Left renal pelvis (tissue), 4 donors: ENCODE measurements around the gene KCNJ14. TPM values are rescaled to one million over a fixed set of nuclear protein-coding genes. Genes with fewer than 3 reads are reported as not detected.

Experiments
- DNase-seq, 4 donors: peaks; one replicate each; pipeline ENCODE4 v3.0.0-alpha.2; 2013; ENCODE audit warnings: low read depth in 4 of 4, low spot score in 3 of 4
- polyA plus RNA-seq, 4 donors: library from polyadenylated mRNA; unstranded; fragments of 120-200 nt; gene quantifications; one replicate each; pipeline ENCODE4 v1.2.1, GENCODE V29; 2013; ENCODE audit not compliant: insufficient read length in 4 of 4

The KCNJ14 gene
- polyA plus RNA-seq, 4 donors, result 0.54 to 1.2 (median 0.85) TPM

- DNase-seq, result no peak
These were observed 10.5 kb upstream of the KCNJ14 start for GRCh38 chr19:48444936-48445200.

DNA sequence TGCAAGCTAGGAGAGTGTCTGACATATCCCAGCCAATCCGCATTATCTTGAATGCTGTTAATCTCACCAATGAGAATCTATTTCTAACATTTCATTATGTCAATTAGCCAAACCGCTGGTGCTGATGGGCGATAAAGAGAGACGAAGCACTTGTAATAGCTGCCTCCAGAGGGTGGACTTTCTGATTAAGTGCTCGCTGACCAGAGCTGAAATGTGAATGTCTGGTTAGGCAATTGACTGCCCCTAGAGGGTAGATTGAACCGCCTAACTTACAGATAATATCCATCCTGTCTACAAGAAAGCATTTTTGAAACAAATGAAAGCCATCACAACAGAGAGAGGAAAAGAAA, 10.1 kb upstream of the KCNJ14 start:
- peak in 3 of 4 donors; percentile 53 to 74 (median 57) for DNase-seq

DNA sequence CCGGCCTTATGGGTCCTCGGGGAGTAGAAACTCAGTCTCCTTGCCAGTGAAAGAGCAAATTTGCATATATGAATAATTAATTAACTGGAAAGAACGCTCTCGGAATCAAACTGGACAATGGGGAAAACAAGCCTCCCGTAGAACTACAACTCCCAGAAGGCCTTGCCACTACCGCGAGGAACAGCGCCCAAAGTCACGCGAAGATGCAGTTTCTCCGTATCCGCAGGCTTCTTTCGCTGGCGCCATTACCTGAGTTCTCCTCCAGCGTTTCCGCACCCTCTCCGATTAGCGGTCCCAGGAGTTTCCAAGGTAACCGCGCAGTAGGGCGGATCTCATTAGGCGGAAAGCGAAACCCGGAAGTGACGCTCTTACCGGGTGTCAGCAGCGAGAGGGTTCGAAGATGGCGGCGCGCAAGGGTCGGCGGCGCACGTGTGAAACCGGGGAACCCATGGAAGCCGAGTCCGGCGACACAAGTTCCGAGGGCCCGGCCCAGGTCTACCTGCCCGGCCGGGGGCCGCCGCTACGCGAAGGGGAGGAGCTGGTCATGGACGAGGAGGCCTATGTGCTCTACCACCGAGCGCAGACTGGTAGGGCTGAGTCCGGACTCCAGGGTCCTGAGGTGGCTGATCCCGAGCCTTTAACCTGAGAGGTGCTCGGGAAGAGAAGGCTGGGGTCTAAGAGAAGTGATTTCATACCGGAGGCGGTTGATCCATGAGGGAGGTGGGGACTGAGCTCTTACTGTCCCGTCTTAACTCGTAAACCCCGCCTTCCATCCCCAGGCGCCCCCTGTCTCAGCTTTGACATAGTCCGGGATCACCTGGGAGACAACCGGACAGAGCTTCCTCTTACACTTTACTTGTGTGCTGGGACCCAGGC, 9.5 kb upstream of the KCNJ14 start, which contains the start of gene GRWD1:
Gene GRWD1 (plus strand): TSS at position 378 of the 876 bp plus-strand sequence. CDS start 23 bp downstream, at position 401.
- peak; percentile 87 to 94 (median 91) for DNase-seq

GRCh38 chr19:48446579-48446978, 8.8 kb upstream of the KCNJ14 start:
- DNase-seq, result no peak

- DNase-seq, result no peak
These were observed 6.8 kb upstream of the KCNJ14 start for GRCh38 chr19:48448563-48448962.

GRCh38 chr19:48450441-48450840, 4.9 kb upstream of the KCNJ14 start:
- DNase-seq, result no peak

- no peak for DNase-seq
These were observed 4.5 kb upstream of the KCNJ14 start for GRCh38 chr19:48450863-48451262.

DNA sequence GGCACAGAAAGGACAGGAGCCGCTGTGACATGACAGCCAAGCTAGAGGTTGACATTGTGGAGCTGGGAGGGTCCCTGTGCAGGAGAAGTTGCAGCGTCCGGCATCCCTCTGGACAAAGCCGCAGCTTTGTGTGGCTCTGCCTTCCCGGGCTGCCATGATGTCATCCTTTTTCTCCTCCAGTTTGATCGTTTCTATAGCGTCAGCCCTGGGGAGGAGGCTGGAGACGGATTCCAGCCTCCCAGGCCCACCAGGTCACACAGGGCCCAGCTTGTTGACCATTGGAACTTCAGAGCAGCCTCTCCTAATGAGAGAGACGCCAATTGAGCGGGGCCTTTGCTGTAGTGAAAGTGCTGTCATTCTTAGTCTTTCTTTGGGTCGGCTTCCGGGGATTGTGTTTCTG, 3.8 kb upstream of the KCNJ14 start:
- no peak for DNase-seq

DNA sequence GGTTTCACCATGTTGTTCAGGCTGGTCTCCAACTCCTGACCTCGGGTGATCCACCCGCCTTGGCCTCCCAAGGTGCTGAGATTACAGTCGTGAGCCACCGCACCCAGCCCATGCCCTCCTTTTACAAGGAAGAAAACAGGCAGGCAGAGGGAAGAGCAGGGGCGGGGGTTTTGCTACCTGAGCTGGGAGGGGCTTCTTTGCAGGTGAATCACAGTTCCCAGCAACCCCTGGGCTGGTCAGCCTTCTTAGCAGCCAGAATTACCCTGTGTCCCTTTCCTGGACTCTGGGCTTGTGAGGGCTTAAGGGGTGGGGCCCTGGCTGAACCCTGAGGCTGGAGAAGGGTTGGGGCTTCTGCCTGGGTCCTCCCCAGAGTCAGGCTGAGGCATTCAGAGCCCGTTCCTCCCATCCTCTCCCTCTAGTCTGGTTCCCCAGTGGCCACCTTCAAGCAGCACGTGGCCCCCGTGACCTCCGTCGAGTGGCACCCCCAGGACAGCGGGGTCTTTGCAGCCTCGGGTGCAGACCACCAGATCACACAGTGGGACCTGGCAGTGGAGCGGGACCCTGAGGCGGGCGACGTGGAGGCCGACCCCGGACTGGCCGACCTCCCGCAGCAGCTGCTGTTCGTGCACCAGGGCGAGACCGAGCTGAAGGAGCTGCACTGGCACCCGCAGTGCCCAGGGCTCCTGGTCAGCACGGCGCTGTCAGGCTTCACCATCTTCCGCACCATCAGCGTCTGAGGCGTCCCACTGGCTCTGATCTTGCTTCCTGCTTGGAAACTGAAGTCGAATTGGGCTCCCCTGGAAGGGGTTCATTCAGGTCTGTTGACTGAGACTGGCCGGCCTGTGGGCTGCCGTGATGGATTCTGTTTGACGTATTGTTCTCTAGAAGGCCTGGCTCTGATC, 2.8 kb upstream of the KCNJ14 start:
- no peak for DNase-seq

DNA sequence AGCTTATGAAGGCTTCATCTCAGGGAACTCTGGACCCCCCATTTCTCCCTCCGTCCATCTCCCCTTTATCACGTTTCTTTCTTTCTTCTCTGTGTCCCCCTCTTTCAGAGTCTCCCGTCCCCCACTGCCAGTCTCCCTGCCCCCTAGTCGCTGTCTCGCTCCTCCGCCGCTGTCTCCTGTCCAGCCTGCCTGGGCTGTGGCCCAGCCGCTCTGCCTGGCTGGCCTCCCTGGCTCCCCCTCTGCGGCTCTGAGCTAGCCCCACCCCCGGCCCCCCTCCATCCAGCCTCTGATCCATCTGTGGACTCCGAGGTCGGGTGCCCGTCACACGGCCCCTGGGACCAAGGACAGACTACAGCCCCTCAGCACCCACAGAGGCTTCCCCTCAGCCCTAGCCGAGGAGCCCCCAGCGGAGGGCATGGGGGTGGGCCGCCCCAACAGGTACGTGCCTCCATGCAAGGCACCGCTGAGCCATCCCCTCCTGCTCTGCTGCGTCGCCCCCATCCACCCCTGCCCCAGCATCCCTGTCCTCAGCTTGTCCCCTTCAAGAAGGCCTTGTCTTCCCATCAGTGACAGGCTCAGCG, 1.1 kb upstream of the KCNJ14 start:
- DNase-seq, result no peak

DNA sequence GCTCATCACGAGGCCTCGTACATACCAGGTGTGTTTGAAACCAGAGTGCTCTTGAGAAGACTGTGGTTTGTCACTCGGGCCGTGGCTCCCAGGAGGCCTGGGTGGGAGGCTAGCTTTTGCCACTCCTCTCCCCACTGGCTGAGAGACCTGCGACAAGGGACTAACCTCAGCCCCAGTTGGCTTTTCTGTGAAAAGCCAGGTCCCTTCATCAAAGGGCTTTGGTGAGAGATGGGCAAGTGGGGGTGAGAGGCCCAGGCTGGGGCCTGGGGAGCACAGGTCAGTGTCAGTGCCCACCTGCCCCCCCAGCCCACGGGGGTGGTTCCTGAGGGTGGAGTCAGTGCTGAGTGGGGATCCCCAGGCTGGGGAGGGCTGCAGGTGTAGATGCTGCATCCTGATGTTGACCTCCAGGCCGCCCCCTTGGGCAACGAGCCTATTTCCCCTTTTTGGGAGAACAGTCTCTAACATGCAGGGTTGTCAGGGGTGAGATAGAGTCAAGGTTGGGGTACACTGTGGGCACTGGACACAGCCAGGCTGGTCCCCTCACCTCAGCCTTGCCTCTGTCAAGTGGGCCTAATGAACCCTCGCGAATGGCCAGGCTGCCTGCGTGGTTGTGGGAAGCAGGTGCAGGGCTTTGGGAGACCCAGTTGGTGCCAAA, 661 bp downstream of the KCNJ14 start:
- no peak for DNase-seq

GRCh38 chr19:48456864-48457263, 1.5 kb downstream of the KCNJ14 start:
- DNase-seq, result no peak

DNA sequence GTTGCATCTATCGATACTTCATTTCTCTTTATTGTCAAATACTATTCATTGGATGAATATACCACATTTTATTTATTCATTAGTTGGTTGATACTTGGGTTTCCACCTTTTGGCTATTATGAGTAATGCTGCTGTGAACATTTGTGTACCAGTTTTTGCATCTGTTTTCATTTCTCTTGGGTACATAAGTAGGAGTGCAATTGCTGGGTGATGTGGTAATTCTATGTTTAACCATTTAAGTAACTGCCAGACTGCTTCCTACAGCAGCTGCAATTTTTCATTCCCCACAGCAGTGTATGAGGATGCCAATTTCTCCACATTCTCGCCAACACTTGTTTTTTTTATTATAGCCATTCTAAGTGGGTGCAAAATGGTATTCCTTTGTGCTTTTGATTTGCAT, 2.6 kb downstream of the KCNJ14 start:
- no peak for DNase-seq

DNA sequence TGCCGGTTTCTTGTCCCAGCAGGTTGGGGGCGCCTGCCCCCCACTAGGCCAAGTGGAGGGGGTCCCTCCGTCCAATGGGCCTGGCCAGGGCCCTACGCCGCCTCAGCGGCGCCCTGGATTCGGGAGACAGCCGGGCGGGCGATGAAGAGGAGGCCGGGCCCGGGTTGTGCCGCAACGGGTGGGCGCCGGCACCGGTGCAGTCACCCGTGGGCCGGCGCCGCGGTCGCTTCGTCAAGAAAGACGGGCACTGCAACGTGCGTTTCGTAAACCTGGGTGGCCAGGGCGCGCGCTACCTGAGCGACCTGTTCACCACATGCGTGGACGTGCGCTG, 6.2 kb downstream of the KCNJ14 start:
- no peak for DNase-seq

DNA sequence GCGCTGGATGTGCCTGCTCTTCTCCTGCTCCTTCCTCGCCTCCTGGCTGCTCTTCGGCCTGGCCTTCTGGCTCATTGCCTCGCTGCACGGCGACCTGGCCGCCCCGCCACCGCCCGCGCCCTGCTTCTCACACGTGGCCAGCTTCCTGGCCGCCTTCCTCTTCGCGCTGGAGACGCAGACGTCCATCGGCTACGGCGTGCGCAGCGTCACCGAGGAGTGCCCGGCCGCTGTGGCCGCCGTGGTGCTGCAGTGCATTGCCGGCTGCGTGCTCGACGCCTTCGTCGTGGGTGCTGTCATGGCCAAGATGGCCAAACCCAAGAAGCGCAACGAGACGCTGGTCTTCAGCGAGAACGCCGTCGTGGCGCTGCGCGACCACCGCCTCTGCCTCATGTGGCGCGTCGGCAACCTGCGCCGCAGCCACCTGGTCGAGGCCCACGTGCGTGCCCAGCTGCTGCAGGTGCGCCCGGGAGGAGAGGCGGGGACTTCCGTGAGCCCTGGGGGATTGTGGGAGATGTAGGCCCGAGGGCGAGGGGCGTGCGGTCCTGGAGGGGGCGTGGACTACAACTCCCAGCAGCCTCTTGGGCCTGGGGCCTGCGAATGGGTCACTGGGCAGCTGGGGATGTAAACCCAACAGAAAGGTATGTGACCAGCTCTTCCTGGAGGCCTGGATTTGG, 6.7 kb downstream of the KCNJ14 start:
- no peak for DNase-seq

GRCh38 chr19:48465215-48465614, 9.8 kb downstream of the KCNJ14 start:
- no peak for DNase-seq

DNA sequence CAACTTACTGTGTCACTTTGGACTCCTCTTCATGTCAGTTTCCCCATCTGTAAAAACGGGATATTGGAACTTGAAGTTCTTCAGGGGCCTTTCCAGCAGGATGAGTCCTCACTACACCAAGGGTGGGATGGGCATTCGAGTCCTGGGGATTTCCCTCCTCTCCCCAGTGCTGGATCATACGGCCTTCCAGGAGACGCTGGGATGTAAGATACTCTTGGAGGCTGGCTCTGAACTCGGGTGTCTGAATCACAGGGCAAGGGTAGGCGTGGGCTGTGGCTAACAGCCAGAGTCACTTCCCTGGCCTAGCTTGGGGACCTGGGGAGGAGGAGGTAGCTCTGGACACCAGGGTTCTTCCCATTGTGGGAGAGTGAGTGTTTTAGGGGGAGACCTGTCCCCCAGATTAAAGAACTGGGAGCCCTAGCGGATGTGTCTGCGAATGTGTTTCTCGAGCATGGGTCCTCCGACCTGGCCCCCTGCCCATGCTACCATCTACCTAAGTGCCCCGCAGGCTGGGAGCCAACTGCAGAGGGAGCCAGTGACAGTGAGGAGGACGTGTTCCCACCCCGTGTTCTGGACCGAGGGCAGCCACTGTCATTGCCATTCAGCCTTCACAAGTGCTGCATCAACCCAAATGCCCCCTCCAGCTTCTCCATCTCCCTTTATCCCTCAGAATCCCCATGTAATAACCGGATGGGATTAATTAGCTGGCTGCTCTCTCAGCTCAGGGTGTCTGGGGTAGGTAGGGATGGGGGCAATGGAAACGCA, 11.4 kb downstream of the KCNJ14 start:
- DNase-seq, result no peak

- peak; percentile 100 for DNase-seq
These were observed 13.5 kb downstream of the KCNJ14 start for GRCh38 chr19:48468772-48469288.

DNA sequence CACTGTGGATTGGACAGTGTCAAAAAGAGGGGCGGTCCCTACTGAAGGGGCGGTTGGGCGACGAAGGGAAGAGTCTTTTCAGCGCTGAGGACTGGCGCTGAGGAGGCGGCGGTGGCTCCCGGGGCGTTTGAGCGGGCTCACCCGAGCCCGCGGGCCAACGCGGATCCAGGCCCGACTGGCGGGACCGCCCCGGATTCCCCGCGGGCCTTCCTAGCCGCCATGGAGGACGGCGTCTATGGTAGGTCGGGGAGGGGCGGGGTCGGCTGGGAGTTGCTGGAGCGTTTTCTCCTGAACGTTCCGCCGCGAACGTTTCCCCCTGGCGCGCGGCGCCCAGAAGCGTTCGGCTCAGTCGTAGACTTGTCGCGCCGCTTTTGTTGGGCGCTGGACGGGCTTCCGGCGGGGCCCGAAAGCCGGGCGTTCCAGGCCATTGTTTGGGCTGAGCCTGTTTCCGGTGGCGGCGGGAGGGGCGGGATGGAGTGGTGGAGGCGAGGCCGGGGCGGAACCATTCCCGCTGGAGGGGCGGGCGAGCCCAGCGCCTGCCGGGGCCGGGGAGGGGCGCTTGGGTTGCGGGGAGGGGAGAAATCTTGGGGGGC, 14.0 kb downstream of the KCNJ14 start, which contains the start of gene CYTH2:
Gene CYTH2 (plus strand): TSS at position 81 of the 593 bp plus-strand sequence. CDS start 139 bp downstream, at position 220.
- DNase-seq, result peak in 1 of 4 donors; percentile 53
